Measurements from ENCODE around the gene AQP6. TPM values are rescaled to one million over a fixed set of nuclear protein-coding genes. Genes with fewer than 3 reads are reported as not detected.

The AQP6 gene
- total RNA-seq, 1 experiment from 2014 or later = 0.31 TPM

- peak; percentile 61 for DNase-seq (ENCODE audit: low read depth, low spot score)
- no peak for TF ChIP-seq TCF7L2 (IDR thresholded peaks at IDR 0.05; ENCODE audit: low read depth, low read length)
- TF ChIP-seq REST (IDR thresholded peaks at IDR 0.05; ENCODE audit: insufficient read depth in 1 of 2, low read depth in 2 of 2, low read length in 1 of 2) = 0 out of 4 replicates have a peak, but pooled peaks of 1 of the 2 experiments have one; percentile 9
- peak; percentile 99 for TF ChIP-seq CTCF (IDR thresholded peaks at IDR 0.05)
- TF ChIP-seq SIN3A (IDR thresholded peaks at IDR 0.05; ENCODE audit: borderline replicate concordance, insufficient read depth, low read depth, low read length) = no peak
- no peak for TF ChIP-seq POLR2AphosphoS5 (IDR thresholded peaks at IDR 0.05; ENCODE audit: low read depth, low read length)
- peaks cover 13% of the 10 kb centered on the region for H3K4me1 ChIP-seq (ENCODE audit: control insufficient read depth, insufficient read depth, low read length)
- H3K27ac ChIP-seq (ENCODE audit: low read length) = peak overlapping the region; percentile 88
- peak overlapping the region; percentile 34 to 53 for H3K4me3 ChIP-seq (ENCODE audit: low read depth in 2 of 2, low read length in 2 of 2)
- in situ Hi-C loops (cut with HindIII; ENCODE audit: low pct_unique_long_range_greater_than_20kb, low sequenced_read_pairs) = no loop called here
- H3K9me3 ChIP-seq (ENCODE audit: control insufficient read depth, insufficient read depth, low read depth, low read length) = no peaks in the 10 kb centered on the region
- H3K36me3 ChIP-seq (ENCODE audit: control insufficient read depth, insufficient read depth, low read length) = no peaks in the 10 kb centered on the region
- ATAC-seq = peak; percentile 99
- intact Hi-C loops (cut with micrococcal nuclease; ENCODE audit: unreplicated experiment) = loop anchor here (5.0 kb wide), 1 partner anchor 78 kb away; no protein-coding TSS in a partner anchor
- BruUV-seq (replicated peaks) = no TSS peak
- no peaks in the 10 kb centered on the region for H3K27me3 ChIP-seq (ENCODE audit: control insufficient read depth, insufficient read depth, low read length)
- ChIA-PET CTCF (interaction anchor here (0.5 to 1.7 kb wide), 15 partner anchors 8 to 1921 kb away, joined by 3 to 14 read pairs (median 4); no protein-coding TSS in a partner anchor), POLR2A (no interaction called here)
Observed at GRCh38 chr12:49945394-49946080, 27.2 kb upstream of the AQP6 start.

- no TSS peak for BruUV-seq (replicated peaks)
- TF ChIP-seq SIN3A (IDR thresholded peaks at IDR 0.05; ENCODE audit: borderline replicate concordance, insufficient read depth, low read depth, low read length) = no peak
- TF ChIP-seq REST (IDR thresholded peaks at IDR 0.05; ENCODE audit: insufficient read depth in 1 of 2, low read depth in 2 of 2, low read length in 1 of 2) = no peak
- no peak for TF ChIP-seq TCF7L2 (IDR thresholded peaks at IDR 0.05; ENCODE audit: low read depth, low read length)
- TF ChIP-seq CTCF (IDR thresholded peaks at IDR 0.05) = no peak
- Histone ChIP-seq H3K4me1 (ENCODE audit: control insufficient read depth, insufficient read depth, low read length) (peaks cover 13% of the 10 kb centered on the region), H3K9me3 (ENCODE audit: control insufficient read depth, insufficient read depth, low read depth, low read length) (no peaks in the 10 kb centered on the region), H3K36me3 (ENCODE audit: control insufficient read depth, insufficient read depth, low read length) (no peaks in the 10 kb centered on the region), H3K4me3 (ENCODE audit: low read depth in 2 of 2, low read length in 2 of 2) (no peak overlapping the region), H3K27me3 (ENCODE audit: control insufficient read depth, insufficient read depth, low read length) (no peaks in the 10 kb centered on the region), H3K27ac (ENCODE audit: low read length) (peak overlapping the region; percentile 88)
- intact Hi-C loops (cut with micrococcal nuclease; ENCODE audit: unreplicated experiment) (loop anchor here (5.0 kb wide), 1 partner anchor 79 kb away; no protein-coding TSS in a partner anchor), in situ Hi-C loops (cut with HindIII; ENCODE audit: low pct_unique_long_range_greater_than_20kb, low sequenced_read_pairs) (no loop called here)
- CTCF ChIA-PET = interaction anchor here (0.5 to 1.7 kb wide), 12 partner anchors 8 to 1921 kb away, joined by 3 to 14 read pairs (median 5); no protein-coding TSS in a partner anchor
- ATAC-seq (no peak), DNase-seq (ENCODE audit: low read depth, low spot score) (no peak)
- POLR2A ChIA-PET = no interaction called here
Observed at GRCh38 chr12:49946086-49946485, 26.7 kb upstream of the AQP6 start.

All from Panc1 (cell line).